ENCODE measurements around the gene CHST15.

The CHST15 gene

DNA sequence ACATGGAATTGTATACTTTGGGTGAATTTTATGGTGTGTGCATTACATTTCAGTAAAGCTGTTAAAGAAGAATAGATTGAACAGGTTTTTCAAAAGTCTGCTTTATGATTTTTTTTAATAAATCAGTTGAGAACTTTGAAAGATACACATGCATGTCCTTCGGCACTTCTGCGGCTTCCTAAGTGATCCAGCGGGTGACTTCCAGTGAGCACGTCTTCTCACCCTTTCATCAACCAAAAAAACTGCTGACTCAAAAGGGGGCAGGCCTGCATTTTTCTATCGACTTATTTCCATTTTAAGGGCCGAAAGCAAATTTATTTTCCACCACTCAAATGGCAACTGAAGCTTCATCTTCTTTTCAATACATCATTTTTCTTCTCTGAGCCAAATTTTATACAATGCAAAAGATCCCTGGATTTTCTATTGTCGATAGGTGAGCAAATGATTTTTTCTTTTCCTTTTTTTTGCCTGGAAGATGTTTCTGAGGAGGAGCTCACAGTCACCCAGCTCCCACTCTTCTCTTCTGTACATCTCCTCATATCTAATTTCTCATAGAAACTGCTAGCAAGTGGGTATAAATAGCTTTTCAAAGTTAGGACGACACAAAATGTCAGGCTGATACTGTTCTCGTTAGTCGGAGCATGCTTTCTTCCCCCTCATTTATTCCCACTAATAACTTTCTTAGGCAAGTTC, 10.2 kb downstream of the CHST15 start:
- Histone ChIP-seq H3K36me3 (ENCODE audit: control insufficient read depth, insufficient read depth, low read length) (no peaks in the 10 kb centered on the region), H3K27me3 (replicated peaks; ENCODE audit: control insufficient read depth, insufficient read depth, low read length) (peaks cover 2% of the 10 kb centered on the region), H3K4me3 (replicated peaks; ENCODE audit: low read depth, low read length) (no peak overlapping the region)
- TF ChIP-seq, protein P1, sequence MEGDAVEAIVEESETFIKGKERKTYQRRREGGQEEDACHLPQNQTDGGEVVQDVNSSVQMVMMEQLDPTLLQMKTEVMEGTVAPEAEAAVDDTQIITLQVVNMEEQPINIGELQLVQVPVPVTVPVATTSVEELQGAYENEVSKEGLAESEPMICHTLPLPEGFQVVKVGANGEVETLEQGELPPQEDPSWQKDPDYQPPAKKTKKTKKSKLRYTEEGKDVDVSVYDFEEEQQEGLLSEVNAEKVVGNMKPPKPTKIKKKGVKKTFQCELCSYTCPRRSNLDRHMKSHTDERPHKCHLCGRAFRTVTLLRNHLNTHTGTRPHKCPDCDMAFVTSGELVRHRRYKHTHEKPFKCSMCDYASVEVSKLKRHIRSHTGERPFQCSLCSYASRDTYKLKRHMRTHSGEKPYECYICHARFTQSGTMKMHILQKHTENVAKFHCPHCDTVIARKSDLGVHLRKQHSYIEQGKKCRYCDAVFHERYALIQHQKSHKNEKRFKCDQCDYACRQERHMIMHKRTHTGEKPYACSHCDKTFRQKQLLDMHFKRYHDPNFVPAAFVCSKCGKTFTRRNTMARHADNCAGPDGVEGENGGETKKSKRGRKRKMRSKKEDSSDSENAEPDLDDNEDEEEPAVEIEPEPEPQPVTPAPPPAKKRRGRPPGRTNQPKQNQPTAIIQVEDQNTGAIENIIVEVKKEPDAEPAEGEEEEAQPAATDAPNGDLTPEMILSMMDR (IDR thresholded peaks at IDR 0.05; ENCODE audit: insufficient read depth, low read length, poor library complexity, severe bottlenecking): no peak
- DNase-seq (ENCODE audit: extremely low read depth, insufficient read length): no peak

DNA sequence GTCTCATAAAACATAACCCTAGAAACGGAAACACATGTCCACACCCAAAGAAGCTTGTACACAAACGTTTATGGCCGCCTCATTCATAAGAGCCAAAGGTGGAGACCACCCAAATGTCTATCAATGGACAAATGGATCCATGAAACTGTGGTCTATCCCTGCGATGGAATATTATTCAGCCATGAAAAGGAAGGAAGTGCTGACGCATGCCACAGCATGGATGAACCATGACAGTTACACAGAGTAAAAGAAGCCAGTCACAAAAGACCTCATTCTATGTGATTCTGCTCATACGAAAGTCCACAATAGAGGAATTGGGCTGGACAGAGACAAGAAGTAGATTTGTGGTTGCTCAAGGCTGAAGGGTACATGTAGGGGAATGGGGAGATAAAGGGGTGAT, 10.8 kb downstream of the CHST15 start:
- TF ChIP-seq, protein P1 (IDR thresholded peaks at IDR 0.05; ENCODE audit: insufficient read depth, low read length, poor library complexity, severe bottlenecking): no peak
- peaks cover 2% of the 10 kb centered on the region for H3K27me3 ChIP-seq (replicated peaks; ENCODE audit: control insufficient read depth, insufficient read depth, low read length)
- DNase-seq (ENCODE audit: extremely low read depth, insufficient read length): no peak
- H3K4me3 ChIP-seq (replicated peaks; ENCODE audit: low read depth, low read length): no peak overlapping the region
- no peaks in the 10 kb centered on the region for H3K36me3 ChIP-seq (ENCODE audit: control insufficient read depth, insufficient read depth, low read length)

DNA sequence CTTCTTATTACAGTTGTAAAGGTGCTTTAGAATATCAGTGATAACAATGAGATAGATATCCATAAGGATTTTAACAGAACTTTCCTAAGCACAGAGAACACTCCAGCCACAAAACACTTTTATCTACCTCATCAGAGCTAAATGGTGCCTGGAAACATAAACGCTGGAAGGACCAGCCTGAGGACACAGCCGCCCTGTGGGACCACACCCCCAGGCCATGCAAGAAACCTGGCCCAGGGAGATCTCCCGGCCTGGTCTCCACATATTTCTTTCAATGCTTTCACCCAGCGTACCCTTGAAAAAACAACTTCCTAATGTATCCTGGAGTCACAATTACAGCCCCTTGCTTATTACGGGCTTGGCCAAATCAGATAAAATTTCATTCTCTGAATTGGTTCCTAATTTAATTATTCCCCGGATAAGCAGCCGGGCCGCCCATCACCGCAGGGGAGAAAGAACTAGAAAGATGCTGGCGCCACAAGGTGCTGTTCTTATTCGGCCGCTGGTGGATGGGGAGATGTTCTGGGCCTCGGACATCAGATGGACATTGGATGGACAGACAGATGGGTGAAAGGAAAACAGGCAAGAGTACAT, 11.8 kb downstream of the CHST15 start:
- DNase-seq (ENCODE audit: extremely low read depth, insufficient read length): no peak
- Histone ChIP-seq H3K4me3 (replicated peaks; ENCODE audit: low read depth, low read length) (no peak overlapping the region), H3K27me3 (replicated peaks; ENCODE audit: control insufficient read depth, insufficient read depth, low read length) (peaks cover 2% of the 10 kb centered on the region), H3K36me3 (ENCODE audit: control insufficient read depth, insufficient read depth, low read length) (no peaks in the 10 kb centered on the region)
- TF ChIP-seq, protein P1 (IDR thresholded peaks at IDR 0.05; ENCODE audit: insufficient read depth, low read length, poor library complexity, severe bottlenecking): no peak

DNA sequence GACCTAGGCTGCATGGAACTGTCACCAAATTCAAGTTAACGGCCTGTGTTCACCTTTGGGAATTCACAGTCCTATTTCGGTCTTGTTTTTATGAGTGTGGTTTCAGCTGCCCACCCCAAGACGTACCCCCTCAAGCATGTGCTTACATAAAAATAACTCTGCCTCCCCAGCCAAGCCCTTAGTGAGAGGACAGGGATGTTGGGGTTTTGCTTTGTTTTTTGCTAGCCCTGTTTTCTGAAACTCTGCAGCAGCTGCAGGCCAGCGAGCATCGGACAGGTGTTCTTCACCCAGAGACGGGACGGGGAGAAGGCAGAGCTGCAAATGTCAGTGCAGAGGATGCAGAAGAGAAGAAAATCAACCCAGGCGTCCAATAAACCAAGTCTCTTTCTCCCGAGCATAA, 13.5 kb downstream of the CHST15 start:
- H3K4me3 ChIP-seq (replicated peaks; ENCODE audit: low read depth, low read length): no peak overlapping the region
- TF ChIP-seq, protein P1 (IDR thresholded peaks at IDR 0.05; ENCODE audit: insufficient read depth, low read length, poor library complexity, severe bottlenecking): no peak
- H3K36me3 ChIP-seq (ENCODE audit: control insufficient read depth, insufficient read depth, low read length): no peaks in the 10 kb centered on the region
- no peak for DNase-seq (ENCODE audit: extremely low read depth, insufficient read length)
- peaks cover 2% of the 10 kb centered on the region for H3K27me3 ChIP-seq (replicated peaks; ENCODE audit: control insufficient read depth, insufficient read depth, low read length)

DNA sequence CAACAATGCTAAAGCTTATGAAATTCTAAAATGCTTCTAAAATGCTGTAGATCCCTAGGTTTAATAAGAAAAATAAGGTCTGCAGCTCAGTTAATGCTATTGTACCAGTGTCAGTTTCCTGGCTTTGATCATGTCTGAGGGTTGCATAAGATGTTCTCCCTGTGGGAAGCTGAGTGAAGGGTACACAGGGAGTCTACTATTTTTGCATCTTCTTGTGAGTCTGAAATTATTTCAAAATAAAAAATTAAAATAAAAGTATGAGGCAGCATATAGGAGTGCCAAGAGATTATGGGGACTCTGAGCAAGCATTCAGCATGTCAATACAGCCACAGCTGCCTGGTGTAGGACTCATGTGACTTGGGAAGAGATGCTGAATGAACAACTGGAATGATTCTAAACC, 14.7 kb downstream of the CHST15 start:
- DNase-seq (ENCODE audit: extremely low read depth, insufficient read length): no peak
- Histone ChIP-seq H3K4me3 (replicated peaks; ENCODE audit: low read depth, low read length) (no peak overlapping the region), H3K27me3 (replicated peaks; ENCODE audit: control insufficient read depth, insufficient read depth, low read length) (peaks cover 4% of the 10 kb centered on the region; the same call in 1 of the 2 replicates), H3K36me3 (ENCODE audit: control insufficient read depth, insufficient read depth, low read length) (no peaks in the 10 kb centered on the region)
- TF ChIP-seq, protein P1 (IDR thresholded peaks at IDR 0.05; ENCODE audit: insufficient read depth, low read length, poor library complexity, severe bottlenecking): no peak
